Liver (tissue), 9 donors: Measurements from ENCODE around the gene ISOC1. TPM values are rescaled to one million over a fixed set of nuclear protein-coding genes. Genes with fewer than 3 reads are reported as not detected.

ENCODE experiments used
- DNase-seq: peaks from one replicate; pipeline ENCODE4 v3.0.0-alpha.2; 2017; ENCODE audit warnings: low spot score
- H3K27ac ChIP-seq, 2 donors: one replicate each; pipeline ENCODE4 v1.7.0; 2013; ENCODE audit warnings: inconsistent platforms in 2 of 2, low read length in 2 of 2, control low read depth in 1 of 2, low read depth in 1 of 2, mild to moderate bottlenecking in 1 of 2
- H3K27me3 ChIP-seq, 4 donors: one replicate each; pipeline versions ENCODE4 v1.6.1 to v1.7.0; 2013; ENCODE audit warnings: low read length in 3 of 4, inconsistent platforms in 1 of 4, mild to moderate bottlenecking in 1 of 4, moderate library complexity in 1 of 4; ENCODE audit not compliant: control insufficient read depth in 4 of 4, insufficient read depth in 4 of 4
- H3K36me3 ChIP-seq, 4 donors: one replicate each; pipeline versions ENCODE4 v1.6.1 to v1.7.0; 2013; ENCODE audit warnings: low read length in 3 of 4, mild to moderate bottlenecking in 3 of 4, low read depth in 1 of 4, moderate library complexity in 1 of 4; ENCODE audit not compliant: control insufficient read depth in 4 of 4, insufficient read depth in 3 of 4
- H3K4me1 ChIP-seq, 4 donors: one replicate each; pipeline versions ENCODE4 v1.6.1 to v1.7.0; 2013; ENCODE audit warnings: low read length in 3 of 4, mild to moderate bottlenecking in 3 of 4, moderate library complexity in 1 of 4; ENCODE audit not compliant: control insufficient read depth in 4 of 4, insufficient read depth in 4 of 4
- H3K4me3 ChIP-seq, 3 donors: one replicate each; pipeline versions ENCODE4 v1.6.1 to v1.7.0; 2013; ENCODE audit warnings: low read length in 3 of 3, control low read depth in 1 of 3, low read depth in 1 of 3, mild to moderate bottlenecking in 1 of 3
- H3K9ac ChIP-seq, 2 donors: one replicate each; pipeline ENCODE4 v1.7.0; 2013; ENCODE audit warnings: low read length in 2 of 2, mild to moderate bottlenecking in 2 of 2, moderate library complexity in 2 of 2, control low read depth in 1 of 2, low read depth in 1 of 2
- H3K9me3 ChIP-seq, 4 donors: one replicate each; pipeline versions ENCODE4 v1.6.1 to v1.7.0; 2013; ENCODE audit warnings: low read length in 3 of 4; ENCODE audit not compliant: control insufficient read depth in 4 of 4
- EGR1 ChIP-seq, 2 donors: IDR thresholded peaks; 2 replicates each; pipeline ENCODE4 v1.6.1; 2016 to 2018; ENCODE audit warnings: antibody characterized with exemption in 2 of 2, low read depth in 2 of 2
- FOXA1 ChIP-seq: IDR thresholded peaks from 2 replicates; pipeline ENCODE4 v1.6.1; 2016; ENCODE audit warnings: antibody characterized with exemption
- FOXA2 ChIP-seq: IDR thresholded peaks from 2 replicates; pipeline ENCODE4 v1.6.1; 2016; ENCODE audit warnings: antibody characterized with exemption
- HNF4A ChIP-seq, 2 donors: conservative IDR thresholded peaks; 2 replicates each; pipeline ENCODE4 v1.6.1; 2016; ENCODE audit warnings: antibody characterized with exemption in 2 of 2, mild to moderate bottlenecking in 2 of 2
- JUND ChIP-seq, 2 donors: IDR thresholded peaks; 2 replicates each; pipeline ENCODE4 v1.6.1; 2016; ENCODE audit warnings: antibody characterized with exemption in 2 of 2
- NR2F2 ChIP-seq: IDR thresholded peaks from 2 replicates; pipeline ENCODE4 v1.6.1; 2016; ENCODE audit warnings: antibody characterized with exemption
- RAD21 ChIP-seq, 2 donors: IDR thresholded peaks; 2 replicates each; pipeline ENCODE4 v1.6.1; 2016; ENCODE audit warnings: antibody characterized with exemption in 2 of 2, mild to moderate bottlenecking in 2 of 2
- RXRA ChIP-seq, 2 donors: IDR thresholded peaks; 2 replicates each; pipeline ENCODE4 v1.6.1; 2017 to 2018; ENCODE audit warnings: antibody characterized with exemption in 2 of 2, mild to moderate bottlenecking in 1 of 2
- SP1 ChIP-seq: IDR thresholded peaks from 2 replicates; pipeline ENCODE4 v1.6.1; 2018; ENCODE audit warnings: antibody characterized with exemption, mild to moderate bottlenecking
- TAF1 ChIP-seq: conservative IDR thresholded peaks from 2 replicates; pipeline ENCODE4 v1.6.1; 2016; ENCODE audit warnings: antibody characterized with exemption, mild to moderate bottlenecking
- YY1 ChIP-seq: IDR thresholded peaks from 2 replicates; pipeline ENCODE4 v1.6.1; 2016; ENCODE audit warnings: antibody characterized with exemption, mild to moderate bottlenecking
- WGBS: extraction: QIAGEN DNeasy Blood & Tissue Kit; methylation state at CpG from one replicate; pipeline ENCODE4 v1.1.7; 2013; 5-methylcytosine and 5-hydroxymethylcytosine counted together
- polyA plus RNA-seq, 2 donors: library from polyadenylated mRNA; stranded (reverse) in 1 of 2; unstranded in 1 of 2; fragments of 200-250 nt in 1 of 2; fragments of >200 nt in 1 of 2; fragmentation: Nextera tagmentation in 1 of 2; extraction: Ambion mirVana in 1 of 2; gene quantifications; one replicate each; pipeline versions ENCODE4 v1.2.1 to v1.2.3, GENCODE V29; 2013 to 2015
- total RNA-seq, 2 donors: library from RNA; depleted of rRNA; stranded (reverse); fragments of >200 nt; gene quantifications; one replicate each; pipeline ENCODE4 v1.2.3, GENCODE V29; 2014
- TF ChIP-seq, protein P1 (sequence below): IDR thresholded peaks from 2 replicates; pipeline ENCODE4 v1.6.1; 2016; ENCODE audit warnings: antibody characterized with exemption
- TF ChIP-seq, protein P2 (sequence below): fragments of 150-350 bp; IDR thresholded peaks from 2 replicates; pipeline ENCODE4 v1.5.1; 2017; ENCODE audit warnings: improper control_type of control experiment, low read depth, low read length; ENCODE audit not compliant: missing input control
- TF ChIP-seq, protein P3 (sequence below): IDR thresholded peaks from 2 replicates; pipeline ENCODE4 v1.6.1; 2016; ENCODE audit warnings: antibody characterized with exemption, mild to moderate bottlenecking
- TF ChIP-seq, protein P4 (sequence below): IDR thresholded peaks from 2 replicates; pipeline ENCODE4 v1.6.1; 2016; ENCODE audit warnings: antibody characterized with exemption
- TF ChIP-seq, protein P5 (sequence below): IDR thresholded peaks from 2 replicates; pipeline ENCODE4 v1.6.1; 2016; ENCODE audit warnings: antibody characterized with exemption
- donor health status: healthy.
- donor health status: healthy.
- donor health status: healthy.
- donor health status: healthy.
- donor health status: healthy.

Gene ISOC1
- total and polyA plus RNA-seq, 4 donors = 34.1 to 52.9 (median 41.8) TPM

DNA sequence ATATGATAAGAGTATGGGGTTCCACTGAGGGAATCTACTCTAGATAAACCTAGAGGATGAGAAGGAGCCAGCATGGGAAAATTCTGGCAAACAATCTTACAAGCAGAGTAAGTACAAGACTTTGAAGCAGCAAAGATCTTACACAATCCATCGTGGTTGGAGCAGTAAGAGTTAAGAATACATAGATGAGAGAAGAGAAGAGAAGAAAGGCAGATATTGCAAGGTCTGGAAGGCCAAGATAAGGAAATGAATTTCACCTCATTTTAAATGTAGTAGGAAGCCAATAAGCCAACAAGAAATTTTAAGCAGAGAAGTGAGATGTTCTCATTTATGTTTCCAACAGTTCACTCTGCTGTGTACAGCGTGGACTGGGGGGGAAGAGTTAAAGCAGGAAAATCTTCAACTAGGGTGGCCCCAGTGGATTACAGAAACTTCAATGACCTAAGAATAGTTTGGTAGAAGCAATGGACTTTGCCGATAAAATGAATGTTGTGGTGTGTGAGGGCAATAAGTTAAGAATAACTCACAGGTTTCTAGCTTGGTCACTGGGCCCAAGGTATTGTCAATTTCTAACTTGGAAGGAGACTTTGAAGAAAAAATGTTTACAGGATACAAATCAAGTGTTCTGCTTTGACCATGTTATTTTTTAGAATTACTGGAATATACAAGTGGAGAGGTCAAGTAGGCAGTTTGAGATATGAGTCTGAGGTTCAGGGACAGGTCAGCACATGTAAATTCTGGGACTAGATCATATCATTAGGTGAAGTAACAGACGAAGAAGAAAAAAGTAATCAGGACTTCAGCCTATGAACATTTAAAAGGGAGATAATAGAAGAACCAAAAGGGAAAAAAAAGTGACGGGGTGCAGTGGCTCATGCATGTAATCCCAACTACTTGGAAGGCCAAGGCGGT, 12.1 kb upstream of the ISOC1 start:
- Histone ChIP-seq H3K27me3 (no peaks in the 10 kb centered on the region), H3K9me3 (no peaks in the 10 kb centered on the region), H3K27ac (no peak overlapping the region), H3K9ac (no peak overlapping the region), H3K4me3 (no peak overlapping the region), H3K4me1 (no peaks in the 10 kb centered on the region), H3K36me3 (no peaks in the 10 kb centered on the region)
- no peak for DNase-seq
- WGBS = 87% methylated on average over 6 of the region's 6 CpGs
- no peak for TF ChIP-seq JUND (IDR thresholded peaks at IDR 0.05)
- no peak for TF ChIP-seq TAF1
- TF ChIP-seq RAD21 (IDR thresholded peaks at IDR 0.05) = no peak
- no peak for TF ChIP-seq NR2F2
- TF ChIP-seq, protein P1, sequence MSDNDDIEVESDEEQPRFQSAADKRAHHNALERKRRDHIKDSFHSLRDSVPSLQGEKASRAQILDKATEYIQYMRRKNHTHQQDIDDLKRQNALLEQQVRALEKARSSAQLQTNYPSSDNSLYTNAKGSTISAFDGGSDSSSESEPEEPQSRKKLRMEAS = no peak
- TF ChIP-seq HNF4A (conservative IDR thresholded peaks at IDR 0.05) = no peak
- TF ChIP-seq, protein P2, sequence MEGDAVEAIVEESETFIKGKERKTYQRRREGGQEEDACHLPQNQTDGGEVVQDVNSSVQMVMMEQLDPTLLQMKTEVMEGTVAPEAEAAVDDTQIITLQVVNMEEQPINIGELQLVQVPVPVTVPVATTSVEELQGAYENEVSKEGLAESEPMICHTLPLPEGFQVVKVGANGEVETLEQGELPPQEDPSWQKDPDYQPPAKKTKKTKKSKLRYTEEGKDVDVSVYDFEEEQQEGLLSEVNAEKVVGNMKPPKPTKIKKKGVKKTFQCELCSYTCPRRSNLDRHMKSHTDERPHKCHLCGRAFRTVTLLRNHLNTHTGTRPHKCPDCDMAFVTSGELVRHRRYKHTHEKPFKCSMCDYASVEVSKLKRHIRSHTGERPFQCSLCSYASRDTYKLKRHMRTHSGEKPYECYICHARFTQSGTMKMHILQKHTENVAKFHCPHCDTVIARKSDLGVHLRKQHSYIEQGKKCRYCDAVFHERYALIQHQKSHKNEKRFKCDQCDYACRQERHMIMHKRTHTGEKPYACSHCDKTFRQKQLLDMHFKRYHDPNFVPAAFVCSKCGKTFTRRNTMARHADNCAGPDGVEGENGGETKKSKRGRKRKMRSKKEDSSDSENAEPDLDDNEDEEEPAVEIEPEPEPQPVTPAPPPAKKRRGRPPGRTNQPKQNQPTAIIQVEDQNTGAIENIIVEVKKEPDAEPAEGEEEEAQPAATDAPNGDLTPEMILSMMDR = no peak
- TF ChIP-seq, protein P3, sequence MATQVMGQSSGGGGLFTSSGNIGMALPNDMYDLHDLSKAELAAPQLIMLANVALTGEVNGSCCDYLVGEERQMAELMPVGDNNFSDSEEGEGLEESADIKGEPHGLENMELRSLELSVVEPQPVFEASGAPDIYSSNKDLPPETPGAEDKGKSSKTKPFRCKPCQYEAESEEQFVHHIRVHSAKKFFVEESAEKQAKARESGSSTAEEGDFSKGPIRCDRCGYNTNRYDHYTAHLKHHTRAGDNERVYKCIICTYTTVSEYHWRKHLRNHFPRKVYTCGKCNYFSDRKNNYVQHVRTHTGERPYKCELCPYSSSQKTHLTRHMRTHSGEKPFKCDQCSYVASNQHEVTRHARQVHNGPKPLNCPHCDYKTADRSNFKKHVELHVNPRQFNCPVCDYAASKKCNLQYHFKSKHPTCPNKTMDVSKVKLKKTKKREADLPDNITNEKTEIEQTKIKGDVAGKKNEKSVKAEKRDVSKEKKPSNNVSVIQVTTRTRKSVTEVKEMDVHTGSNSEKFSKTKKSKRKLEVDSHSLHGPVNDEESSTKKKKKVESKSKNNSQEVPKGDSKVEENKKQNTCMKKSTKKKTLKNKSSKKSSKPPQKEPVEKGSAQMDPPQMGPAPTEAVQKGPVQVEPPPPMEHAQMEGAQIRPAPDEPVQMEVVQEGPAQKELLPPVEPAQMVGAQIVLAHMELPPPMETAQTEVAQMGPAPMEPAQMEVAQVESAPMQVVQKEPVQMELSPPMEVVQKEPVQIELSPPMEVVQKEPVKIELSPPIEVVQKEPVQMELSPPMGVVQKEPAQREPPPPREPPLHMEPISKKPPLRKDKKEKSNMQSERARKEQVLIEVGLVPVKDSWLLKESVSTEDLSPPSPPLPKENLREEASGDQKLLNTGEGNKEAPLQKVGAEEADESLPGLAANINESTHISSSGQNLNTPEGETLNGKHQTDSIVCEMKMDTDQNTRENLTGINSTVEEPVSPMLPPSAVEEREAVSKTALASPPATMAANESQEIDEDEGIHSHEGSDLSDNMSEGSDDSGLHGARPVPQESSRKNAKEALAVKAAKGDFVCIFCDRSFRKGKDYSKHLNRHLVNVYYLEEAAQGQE = no peak
- TF ChIP-seq, protein P4, sequence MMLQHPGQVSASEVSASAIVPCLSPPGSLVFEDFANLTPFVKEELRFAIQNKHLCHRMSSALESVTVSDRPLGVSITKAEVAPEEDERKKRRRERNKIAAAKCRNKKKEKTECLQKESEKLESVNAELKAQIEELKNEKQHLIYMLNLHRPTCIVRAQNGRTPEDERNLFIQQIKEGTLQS = no peak
- TF ChIP-seq FOXA1 = no peak
- TF ChIP-seq EGR1 (IDR thresholded peaks at IDR 0.05; ENCODE audit: low read depth in 2 of 2) = no peak

DNA sequence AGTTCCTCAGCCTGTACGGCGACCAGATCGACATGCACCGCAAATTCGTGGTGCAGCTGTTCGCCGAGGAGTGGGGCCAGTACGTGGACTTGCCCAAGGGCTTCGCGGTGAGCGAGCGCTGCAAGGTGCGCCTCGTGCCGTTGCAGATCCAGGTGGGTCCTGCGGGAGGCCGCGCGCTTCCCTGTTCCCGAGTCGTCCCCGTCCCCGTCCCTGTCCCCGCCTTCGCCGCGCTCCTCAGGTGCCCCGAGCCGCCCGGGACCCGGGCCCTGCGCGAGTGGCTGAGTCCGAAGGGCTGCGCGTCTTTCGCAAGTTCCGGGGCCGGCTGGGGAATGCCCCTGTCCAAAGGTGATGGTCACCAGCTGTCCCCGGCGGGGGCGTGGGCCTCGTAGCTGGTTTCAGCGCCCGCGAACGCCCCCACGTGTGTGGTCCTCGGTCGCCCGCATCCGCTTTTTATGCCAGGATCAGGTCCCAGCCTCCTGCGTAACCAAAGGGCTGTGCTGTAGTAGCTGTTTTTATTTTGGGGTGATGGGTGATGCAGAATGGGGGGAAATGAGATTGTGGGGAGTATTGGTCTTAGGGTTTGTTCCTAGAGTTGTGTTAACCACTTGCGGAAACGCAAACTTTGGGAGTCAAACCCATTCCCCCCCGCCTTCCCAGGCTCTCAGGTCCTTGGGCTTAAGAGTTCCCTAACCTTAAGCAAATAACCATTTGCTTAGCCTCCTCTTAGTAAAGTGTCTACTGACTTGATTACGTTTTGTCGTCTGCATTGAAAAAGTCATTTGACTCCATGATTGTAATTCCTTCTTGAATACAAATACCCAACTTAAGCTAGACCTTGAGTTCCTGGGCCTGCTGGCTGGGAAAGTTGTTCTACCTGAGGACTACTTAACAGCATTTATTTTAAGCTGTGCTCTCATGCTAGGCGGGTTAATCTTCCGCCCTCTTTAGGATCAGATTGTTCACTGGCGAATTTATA, 663 bp downstream of the ISOC1 start:
- H3K27me3 ChIP-seq = no peaks in the 10 kb centered on the region
- H3K9me3 ChIP-seq = no peaks in the 10 kb centered on the region
- H3K27ac ChIP-seq = peak overlapping the region; percentile 90 to 91
- DNase-seq = peak; percentile 80
- H3K36me3 ChIP-seq = no peaks in the 10 kb centered on the region
- H3K4me1 ChIP-seq = peaks cover 4 to 51% (median 42%) of the 10 kb centered on the region in 4 donors
- peak overlapping the region; percentile 64 to 89 (median 88) for H3K4me3 ChIP-seq
- WGBS = 2% methylated on average over 61 of the region's 61 CpGs
- H3K9ac ChIP-seq = peak overlapping the region; percentile 87 to 92
- TF ChIP-seq SP1 (peak; percentile 77), YY1 (peak; percentile 77), RXRA (IDR thresholded peaks at IDR 0.05) (peak; percentile 44 to 55), JUND (IDR thresholded peaks at IDR 0.05) (peak in 1 of 2 donors; percentile 26), FOXA2 (peak; percentile 19), TAF1 (peak; percentile 57), RAD21 (IDR thresholded peaks at IDR 0.05) (peak; percentile 18 to 19)
- TF ChIP-seq, protein P2 = no peak
- TF ChIP-seq, protein P5, sequence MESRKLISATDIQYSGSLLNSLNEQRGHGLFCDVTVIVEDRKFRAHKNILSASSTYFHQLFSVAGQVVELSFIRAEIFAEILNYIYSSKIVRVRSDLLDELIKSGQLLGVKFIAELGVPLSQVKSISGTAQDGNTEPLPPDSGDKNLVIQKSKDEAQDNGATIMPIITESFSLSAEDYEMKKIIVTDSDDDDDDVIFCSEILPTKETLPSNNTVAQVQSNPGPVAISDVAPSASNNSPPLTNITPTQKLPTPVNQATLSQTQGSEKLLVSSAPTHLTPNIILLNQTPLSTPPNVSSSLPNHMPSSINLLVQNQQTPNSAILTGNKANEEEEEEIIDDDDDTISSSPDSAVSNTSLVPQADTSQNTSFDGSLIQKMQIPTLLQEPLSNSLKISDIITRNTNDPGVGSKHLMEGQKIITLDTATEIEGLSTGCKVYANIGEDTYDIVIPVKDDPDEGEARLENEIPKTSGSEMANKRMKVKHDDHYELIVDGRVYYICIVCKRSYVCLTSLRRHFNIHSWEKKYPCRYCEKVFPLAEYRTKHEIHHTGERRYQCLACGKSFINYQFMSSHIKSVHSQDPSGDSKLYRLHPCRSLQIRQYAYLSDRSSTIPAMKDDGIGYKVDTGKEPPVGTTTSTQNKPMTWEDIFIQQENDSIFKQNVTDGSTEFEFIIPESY = no peak
- TF ChIP-seq, protein P1 = no peak
